ENCODE data around the gene SKIDA1.

DNA sequence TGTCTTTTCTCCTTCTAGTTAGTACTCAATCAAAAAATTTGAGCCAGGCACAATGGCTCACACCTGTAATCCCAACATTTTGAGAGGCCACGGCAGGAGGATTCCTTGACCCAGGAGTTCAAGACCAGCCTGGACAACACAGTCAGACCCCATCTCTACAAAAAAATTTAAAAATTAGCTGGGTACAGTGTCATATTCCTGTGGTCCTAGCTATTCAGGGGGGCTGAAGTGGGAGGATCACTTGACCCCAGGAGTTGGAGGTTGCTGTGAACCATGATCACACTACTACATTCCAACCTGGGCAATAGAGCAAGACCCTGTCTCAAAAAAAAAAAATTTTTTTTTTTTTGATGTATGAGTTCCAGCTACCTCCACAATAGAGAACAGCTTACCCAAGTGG, 57.8 kb downstream of the SKIDA1 start:
- TF ChIP-seq, protein P1, sequence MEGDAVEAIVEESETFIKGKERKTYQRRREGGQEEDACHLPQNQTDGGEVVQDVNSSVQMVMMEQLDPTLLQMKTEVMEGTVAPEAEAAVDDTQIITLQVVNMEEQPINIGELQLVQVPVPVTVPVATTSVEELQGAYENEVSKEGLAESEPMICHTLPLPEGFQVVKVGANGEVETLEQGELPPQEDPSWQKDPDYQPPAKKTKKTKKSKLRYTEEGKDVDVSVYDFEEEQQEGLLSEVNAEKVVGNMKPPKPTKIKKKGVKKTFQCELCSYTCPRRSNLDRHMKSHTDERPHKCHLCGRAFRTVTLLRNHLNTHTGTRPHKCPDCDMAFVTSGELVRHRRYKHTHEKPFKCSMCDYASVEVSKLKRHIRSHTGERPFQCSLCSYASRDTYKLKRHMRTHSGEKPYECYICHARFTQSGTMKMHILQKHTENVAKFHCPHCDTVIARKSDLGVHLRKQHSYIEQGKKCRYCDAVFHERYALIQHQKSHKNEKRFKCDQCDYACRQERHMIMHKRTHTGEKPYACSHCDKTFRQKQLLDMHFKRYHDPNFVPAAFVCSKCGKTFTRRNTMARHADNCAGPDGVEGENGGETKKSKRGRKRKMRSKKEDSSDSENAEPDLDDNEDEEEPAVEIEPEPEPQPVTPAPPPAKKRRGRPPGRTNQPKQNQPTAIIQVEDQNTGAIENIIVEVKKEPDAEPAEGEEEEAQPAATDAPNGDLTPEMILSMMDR (conservative IDR thresholded peaks at IDR 0.05; ENCODE audit: low read length), result no peak
- no peak for TF ChIP-seq EZH2phosphoT487 (IDR thresholded peaks at IDR 0.05; ENCODE audit: borderline replicate concordance)
